ENCODE data around the gene POLR2A.

The POLR2A gene

DNA sequence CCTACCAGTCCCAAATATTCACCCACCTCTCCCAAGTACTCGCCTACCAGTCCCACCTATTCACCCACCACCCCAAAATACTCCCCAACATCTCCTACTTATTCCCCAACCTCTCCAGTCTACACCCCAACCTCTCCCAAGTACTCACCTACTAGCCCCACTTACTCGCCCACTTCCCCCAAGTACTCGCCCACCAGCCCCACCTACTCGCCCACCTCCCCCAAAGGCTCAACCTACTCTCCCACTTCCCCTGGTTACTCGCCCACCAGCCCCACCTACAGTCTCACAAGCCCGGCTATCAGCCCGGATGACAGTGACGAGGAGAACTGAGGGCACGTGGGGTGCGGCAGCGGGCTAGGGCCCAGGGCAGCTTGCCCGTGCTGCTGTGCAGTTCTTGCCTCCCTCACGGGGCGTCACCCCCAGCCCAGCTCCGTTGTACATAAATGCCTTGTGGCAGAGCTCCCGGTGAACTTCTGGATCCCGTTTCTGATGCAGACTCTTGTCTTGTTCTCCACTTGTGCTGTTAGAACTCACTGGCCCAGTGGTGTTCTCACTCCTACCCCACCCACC lies 29.8 kb downstream of the POLR2A start:
- Histone ChIP-seq H3K27me3 (ENCODE audit: insufficient read depth, low read depth, severe bottlenecking) (no peaks in the 10 kb centered on the region), H3K4me3 (ENCODE audit: low read depth, low read length) (no peak overlapping the region), H3K27ac (no peak overlapping the region), H3K9me3 (ENCODE audit: severe bottlenecking) (no peaks in the 10 kb centered on the region), H3K36me3 (peaks cover 66% of the 10 kb centered on the region)
- no peak for DNase-seq
- TF ChIP-seq, protein P1, sequence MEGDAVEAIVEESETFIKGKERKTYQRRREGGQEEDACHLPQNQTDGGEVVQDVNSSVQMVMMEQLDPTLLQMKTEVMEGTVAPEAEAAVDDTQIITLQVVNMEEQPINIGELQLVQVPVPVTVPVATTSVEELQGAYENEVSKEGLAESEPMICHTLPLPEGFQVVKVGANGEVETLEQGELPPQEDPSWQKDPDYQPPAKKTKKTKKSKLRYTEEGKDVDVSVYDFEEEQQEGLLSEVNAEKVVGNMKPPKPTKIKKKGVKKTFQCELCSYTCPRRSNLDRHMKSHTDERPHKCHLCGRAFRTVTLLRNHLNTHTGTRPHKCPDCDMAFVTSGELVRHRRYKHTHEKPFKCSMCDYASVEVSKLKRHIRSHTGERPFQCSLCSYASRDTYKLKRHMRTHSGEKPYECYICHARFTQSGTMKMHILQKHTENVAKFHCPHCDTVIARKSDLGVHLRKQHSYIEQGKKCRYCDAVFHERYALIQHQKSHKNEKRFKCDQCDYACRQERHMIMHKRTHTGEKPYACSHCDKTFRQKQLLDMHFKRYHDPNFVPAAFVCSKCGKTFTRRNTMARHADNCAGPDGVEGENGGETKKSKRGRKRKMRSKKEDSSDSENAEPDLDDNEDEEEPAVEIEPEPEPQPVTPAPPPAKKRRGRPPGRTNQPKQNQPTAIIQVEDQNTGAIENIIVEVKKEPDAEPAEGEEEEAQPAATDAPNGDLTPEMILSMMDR (IDR thresholded peaks at IDR 0.05; ENCODE audit: low read depth, low read length) = no peak

DNA sequence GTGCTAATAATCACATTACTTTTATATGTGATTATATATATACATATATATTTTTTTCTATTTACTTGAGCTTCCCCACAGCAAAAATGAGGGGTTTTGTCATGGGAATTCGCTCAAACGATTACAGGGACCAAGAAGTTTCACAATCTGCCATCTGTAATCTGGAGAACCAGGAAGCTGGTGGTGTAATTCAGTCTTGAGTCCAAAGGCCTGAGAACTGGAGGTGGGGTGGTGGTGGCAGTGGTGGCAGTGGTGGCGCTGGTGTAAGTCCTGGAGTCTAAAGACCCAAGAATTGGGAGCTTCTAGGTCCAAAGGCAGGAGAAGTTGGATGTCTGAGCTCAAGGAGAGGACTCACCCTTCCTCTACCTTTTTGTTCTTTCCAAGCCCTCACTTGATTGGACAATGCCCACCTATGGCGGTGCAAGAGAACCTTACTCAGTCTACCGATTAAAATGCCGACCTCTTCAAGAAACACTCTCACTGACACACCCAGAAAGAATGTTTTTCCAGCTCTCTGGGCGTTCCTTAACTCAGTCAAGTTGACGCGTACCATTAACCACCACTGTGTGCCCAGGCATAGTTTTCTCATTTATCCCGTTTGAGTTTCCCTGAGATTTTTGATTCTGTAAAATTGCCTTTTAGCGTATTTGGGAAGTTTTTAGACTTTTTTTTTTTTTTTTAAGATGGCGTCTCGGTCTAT lies 31.9 kb downstream of the POLR2A start:
- no peaks in the 10 kb centered on the region for H3K27me3 ChIP-seq (ENCODE audit: insufficient read depth, low read depth, severe bottlenecking)
- H3K36me3 ChIP-seq = peaks cover 45% of the 10 kb centered on the region
- H3K9me3 ChIP-seq (ENCODE audit: severe bottlenecking) = no peaks in the 10 kb centered on the region
- no peak overlapping the region for H3K27ac ChIP-seq
- DNase-seq = no peak
- TF ChIP-seq, protein P1 (IDR thresholded peaks at IDR 0.05; ENCODE audit: low read depth, low read length) = no peak
- no peak overlapping the region for H3K4me3 ChIP-seq (ENCODE audit: low read depth, low read length)

DNA sequence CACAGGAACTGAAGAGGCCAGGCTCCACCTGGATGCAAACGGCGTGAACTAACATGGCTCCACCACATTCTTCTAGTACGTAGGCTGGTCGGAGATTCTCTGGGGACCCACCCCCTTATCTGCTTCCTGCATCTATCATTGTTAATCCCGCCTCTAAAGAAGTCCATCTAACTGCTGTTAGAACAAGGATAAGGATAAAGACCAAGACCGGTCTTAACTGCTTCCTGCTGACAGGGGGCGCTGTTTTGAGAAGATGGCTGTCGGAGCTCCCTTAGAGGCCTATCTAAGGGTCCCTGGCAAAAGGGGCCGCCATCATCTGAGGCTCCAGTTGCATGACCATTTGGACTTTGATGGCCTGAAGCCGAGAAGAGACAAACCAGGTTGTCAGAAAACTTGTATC lies 38.9 kb downstream of the POLR2A start:
- H3K9me3 ChIP-seq (ENCODE audit: severe bottlenecking) = peaks cover 8% of the 10 kb centered on the region
- TF ChIP-seq, protein P1 (IDR thresholded peaks at IDR 0.05; ENCODE audit: low read depth, low read length) = peak; percentile 46
- H3K36me3 ChIP-seq = peaks cover 3% of the 10 kb centered on the region; the same call in 1 of the 2 replicates
- no peak overlapping the region for H3K4me3 ChIP-seq (ENCODE audit: low read depth, low read length)
- no peaks in the 10 kb centered on the region for H3K27me3 ChIP-seq (ENCODE audit: insufficient read depth, low read depth, severe bottlenecking)
- H3K27ac ChIP-seq = no peak overlapping the region
- DNase-seq = peak; percentile 11

DNA sequence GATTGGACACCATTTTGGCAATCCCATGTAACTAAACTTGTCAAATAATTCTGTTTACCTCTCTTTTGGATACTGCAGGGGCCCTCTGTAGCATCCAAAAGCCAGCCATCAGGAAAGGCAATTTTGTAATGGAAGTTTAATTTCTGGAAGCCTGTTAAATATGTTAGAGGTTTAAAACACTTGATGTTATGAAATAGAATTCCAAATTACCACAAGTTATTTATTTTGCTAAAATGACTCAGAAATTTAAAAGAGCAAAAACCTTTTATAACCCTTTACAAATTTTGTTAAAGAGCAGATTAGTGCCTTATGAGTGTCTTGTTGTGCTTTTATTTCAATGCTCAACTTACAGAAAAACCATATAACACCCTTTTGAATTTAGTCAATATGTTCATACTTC lies 44.7 kb downstream of the POLR2A start:
- Histone ChIP-seq H3K9me3 (ENCODE audit: severe bottlenecking) (peaks cover 30% of the 10 kb centered on the region), H3K4me3 (ENCODE audit: low read depth, low read length) (no peak overlapping the region), H3K27me3 (ENCODE audit: insufficient read depth, low read depth, severe bottlenecking) (no peaks in the 10 kb centered on the region), H3K36me3 (no peaks in the 10 kb centered on the region), H3K27ac (no peak overlapping the region)
- TF ChIP-seq, protein P1 (IDR thresholded peaks at IDR 0.05; ENCODE audit: low read depth, low read length) = no peak
- no peak for DNase-seq

DNA sequence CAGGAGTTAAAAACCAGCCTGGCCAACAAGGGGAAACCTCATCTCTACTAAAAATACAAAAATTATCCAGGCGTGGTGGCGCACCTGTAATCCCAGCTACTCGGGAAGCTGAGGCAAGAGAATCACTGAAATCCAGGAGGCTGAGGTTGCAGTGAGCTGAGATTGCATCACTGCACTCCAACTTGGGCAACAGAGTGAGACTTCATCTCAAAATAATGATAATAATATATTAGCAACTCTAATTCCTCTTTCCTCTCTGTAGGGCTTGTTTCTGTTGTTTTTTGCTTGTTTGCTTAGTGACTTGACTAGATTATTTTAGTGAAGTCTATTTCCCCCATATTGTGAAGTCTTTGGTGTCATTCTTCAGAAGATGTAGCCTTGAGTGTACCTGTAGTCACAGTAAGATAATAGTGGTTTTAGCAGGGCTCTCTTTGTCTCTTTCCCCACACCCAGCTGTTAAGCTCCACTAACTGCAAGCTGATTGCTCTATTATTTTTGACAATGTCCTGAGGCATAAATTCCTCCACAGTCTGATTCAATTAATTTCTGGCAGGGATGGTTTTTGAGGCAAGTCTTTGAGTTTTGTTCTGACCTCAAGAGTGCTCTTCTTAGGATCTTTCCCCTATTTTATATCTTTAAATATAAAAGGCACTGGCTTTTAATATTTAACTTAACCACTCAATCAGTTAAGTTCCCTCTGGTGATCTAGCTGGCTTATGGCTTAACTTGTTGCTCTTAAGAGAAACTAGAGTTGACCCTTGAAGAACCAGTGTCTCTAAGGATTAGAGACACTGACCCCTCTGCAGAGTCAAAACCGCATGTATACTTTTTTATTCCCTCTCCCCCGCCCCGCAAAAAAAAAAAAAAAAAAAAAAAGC lies 46.1 kb downstream of the POLR2A start:
- DNase-seq = no peak
- Histone ChIP-seq H3K27ac (no peak overlapping the region), H3K27me3 (ENCODE audit: insufficient read depth, low read depth, severe bottlenecking) (no peaks in the 10 kb centered on the region), H3K36me3 (no peaks in the 10 kb centered on the region), H3K4me3 (ENCODE audit: low read depth, low read length) (no peak overlapping the region), H3K9me3 (ENCODE audit: severe bottlenecking) (peaks cover 30% of the 10 kb centered on the region)
- TF ChIP-seq, protein P1 (IDR thresholded peaks at IDR 0.05; ENCODE audit: low read depth, low read length) = no peak
